22Rv1 (cell line): ENCODE data around the gene LDLR.

Experiments used
- CTCF ChIP-seq: fragments of 450-650 bp; IDR thresholded peaks from 2 replicates; pipeline ENCODE4 v1.5.1; 2017; ENCODE audit warnings: mild to moderate bottlenecking
- ZFX ChIP-seq: fragments of 450-650 bp; IDR thresholded peaks from 2 replicates; pipeline ENCODE4 v1.6.1; 2017; ENCODE audit warnings: antibody characterized with exemption, borderline replicate concordance

GRCh38 chr19:11165486-11166030, 76.3 kb downstream of the LDLR start:
- no peak for TF ChIP-seq CTCF
- TF ChIP-seq ZFX: no peak
